ENCODE results near the gene VPS29. TPM values are rescaled to one million over a fixed set of nuclear protein-coding genes. Genes with fewer than 3 reads are reported as not detected.

The VPS29 gene
- total RNA-seq (2021; fragmentation: NEBNext Ultra II Directional; extraction: Animal tissue kit (Norgen Biotek cat#: 25700)) = 100 to 1,000 TPM in 5 of 6 experiments, 10 to 100 TPM in 1; 98.0 to 116 (median 110) TPM
- long read RNA-seq, transcript VPS29-206 (4 exons, 1,523 nt) = major isoform, 32 of 114 reads
- long read RNA-seq, partial matches to known transcripts = 8 of 114 reads
- long read RNA-seq, other reads (novel, unspliced or antisense) = 69 of 114 reads

DNA sequence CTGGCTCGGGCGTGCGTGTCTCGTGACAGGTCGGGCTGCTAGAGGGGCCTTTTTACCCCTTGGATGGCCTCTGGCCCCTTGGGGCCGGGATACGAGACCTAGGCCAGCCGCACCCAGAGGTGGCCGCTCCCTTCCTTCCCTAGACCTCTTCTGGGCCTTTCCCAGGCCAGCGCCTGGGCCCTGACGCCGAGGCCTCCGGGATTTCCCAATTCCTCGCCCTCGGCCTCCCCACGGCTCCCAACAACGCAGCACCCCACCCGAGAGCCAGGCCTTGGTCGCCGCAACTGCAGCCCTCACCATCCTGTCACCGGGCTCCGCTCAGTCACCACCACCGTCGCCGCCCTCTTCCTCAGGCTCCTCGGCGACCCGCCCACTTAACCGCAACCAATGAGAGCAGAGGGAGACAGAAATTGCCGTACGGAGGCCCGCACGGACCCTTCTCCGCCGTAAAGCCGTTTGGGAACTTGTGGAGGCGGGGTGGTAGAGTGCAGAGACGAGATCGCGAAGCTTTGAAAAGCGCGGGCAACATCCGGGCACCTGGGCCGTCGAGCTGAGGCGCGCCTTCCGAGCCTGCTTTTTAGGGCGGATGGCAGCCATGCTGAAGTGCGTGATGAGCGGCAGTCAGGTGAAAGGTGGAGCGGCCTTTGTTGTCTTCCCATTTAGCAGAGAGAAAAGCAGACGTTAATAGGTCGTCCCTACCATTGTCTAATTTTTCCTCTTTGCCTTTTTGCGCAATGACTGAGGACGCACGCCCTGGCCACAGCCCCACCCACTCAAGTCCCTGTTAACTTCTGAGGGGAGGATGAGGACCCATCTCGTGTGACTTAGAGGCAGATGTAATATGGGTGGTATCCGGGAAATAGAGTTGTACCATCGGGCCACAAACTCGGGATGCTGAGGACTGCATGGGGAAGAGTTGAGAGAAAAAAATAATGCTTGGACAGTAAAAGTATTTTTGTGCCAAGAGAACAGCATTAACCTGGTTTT lies at the start of gene VPS29, which contains the start of gene RAD9B:
VPS29 (minus strand) TSS at position 360 of the 987 bp plus-strand sequence; CDS start at position 300, 60 bp downstream.
RAD9B (plus strand) TSS at position 580 of the 987 bp plus-strand sequence; CDS start at position 587, 7 bp downstream.
- H3K4me3 Mint-ChIP-seq = peak within 1 kb of the TSS; percentile 100
- DNase-seq = peak; percentile 98
- TF ChIP-seq, protein P1, sequence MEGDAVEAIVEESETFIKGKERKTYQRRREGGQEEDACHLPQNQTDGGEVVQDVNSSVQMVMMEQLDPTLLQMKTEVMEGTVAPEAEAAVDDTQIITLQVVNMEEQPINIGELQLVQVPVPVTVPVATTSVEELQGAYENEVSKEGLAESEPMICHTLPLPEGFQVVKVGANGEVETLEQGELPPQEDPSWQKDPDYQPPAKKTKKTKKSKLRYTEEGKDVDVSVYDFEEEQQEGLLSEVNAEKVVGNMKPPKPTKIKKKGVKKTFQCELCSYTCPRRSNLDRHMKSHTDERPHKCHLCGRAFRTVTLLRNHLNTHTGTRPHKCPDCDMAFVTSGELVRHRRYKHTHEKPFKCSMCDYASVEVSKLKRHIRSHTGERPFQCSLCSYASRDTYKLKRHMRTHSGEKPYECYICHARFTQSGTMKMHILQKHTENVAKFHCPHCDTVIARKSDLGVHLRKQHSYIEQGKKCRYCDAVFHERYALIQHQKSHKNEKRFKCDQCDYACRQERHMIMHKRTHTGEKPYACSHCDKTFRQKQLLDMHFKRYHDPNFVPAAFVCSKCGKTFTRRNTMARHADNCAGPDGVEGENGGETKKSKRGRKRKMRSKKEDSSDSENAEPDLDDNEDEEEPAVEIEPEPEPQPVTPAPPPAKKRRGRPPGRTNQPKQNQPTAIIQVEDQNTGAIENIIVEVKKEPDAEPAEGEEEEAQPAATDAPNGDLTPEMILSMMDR (IDR thresholded peaks at IDR 0.05) = no peak
- peaks cover 19% of the 10 kb centered on the region for H3K36me3 Mint-ChIP-seq (ENCODE audit: low read depth)
- H3K9me3 Mint-ChIP-seq = peaks cover 7% of the 10 kb centered on the region
- peak within 1 kb of the TSS; percentile 99 for H3K27ac Mint-ChIP-seq
- H3K27me3 Mint-ChIP-seq (ENCODE audit: insufficient read depth) = peaks cover 4% of the 10 kb centered on the region
- H3K4me1 Mint-ChIP-seq (ENCODE audit: low read depth) = peaks cover 35% of the 10 kb centered on the region

DNA sequence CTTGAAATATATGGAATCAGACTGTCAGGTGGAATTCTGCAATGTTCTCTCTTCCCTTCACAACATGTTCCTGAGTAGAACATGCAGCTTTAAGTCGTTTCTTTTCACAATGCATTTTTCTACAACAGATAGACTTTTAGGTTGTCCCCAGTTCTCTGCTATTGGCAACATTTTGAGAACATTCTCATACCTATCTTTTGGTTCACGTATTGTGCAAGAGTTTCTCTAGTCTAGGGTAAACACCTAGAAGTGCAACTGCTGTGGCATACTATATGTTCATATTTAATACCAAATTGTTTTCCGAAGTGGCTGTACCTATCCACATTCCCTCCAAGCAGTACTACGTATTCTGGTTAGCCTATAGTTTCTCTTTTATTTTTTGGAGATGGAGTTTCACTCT lies 49.1 kb upstream of the VPS29 start:
- Mint-ChIP-seq H3K27ac (no peak overlapping the region), H3K9me3 (no peaks in the 10 kb centered on the region), H3K4me3 (no peak overlapping the region), H3K4me1 (ENCODE audit: low read depth) (peaks cover 53% of the 10 kb centered on the region), H3K27me3 (ENCODE audit: insufficient read depth) (no peaks in the 10 kb centered on the region), H3K36me3 (ENCODE audit: low read depth) (peaks cover 10% of the 10 kb centered on the region; the same call in 1 of the 2 replicates)
- TF ChIP-seq, protein P1 (IDR thresholded peaks at IDR 0.05) = no peak
- DNase-seq = no peak

DNA sequence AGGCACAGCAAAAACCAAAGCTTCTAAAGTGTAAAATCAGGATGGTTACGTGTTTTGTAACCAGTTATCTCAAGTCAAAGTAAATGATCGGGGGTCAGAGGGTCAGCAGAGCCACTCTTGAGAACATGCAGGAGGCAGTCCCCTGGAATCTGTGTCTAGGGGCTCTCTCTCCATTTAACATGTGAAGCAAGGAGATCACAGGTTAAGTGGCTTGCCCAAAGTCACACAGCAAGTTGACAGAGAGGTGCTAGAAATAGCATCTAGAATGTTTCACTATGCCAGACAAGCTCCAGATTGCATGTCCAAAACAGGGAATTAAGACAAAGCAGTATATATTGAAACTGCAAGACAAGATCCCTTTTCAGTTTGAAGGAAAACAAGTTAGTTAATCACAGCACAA lies 47.8 kb upstream of the VPS29 start:
- Mint-ChIP-seq H3K36me3 (ENCODE audit: low read depth) (peaks cover 10% of the 10 kb centered on the region; the same call in 1 of the 2 replicates), H3K27ac (no peak overlapping the region; the same call in 1 of the 2 replicates), H3K27me3 (ENCODE audit: insufficient read depth) (no peaks in the 10 kb centered on the region), H3K9me3 (no peaks in the 10 kb centered on the region), H3K4me3 (no peak overlapping the region; the same call in 1 of the 2 replicates), H3K4me1 (ENCODE audit: low read depth) (peaks cover 53% of the 10 kb centered on the region)
- DNase-seq = no peak
- TF ChIP-seq, protein P1 (IDR thresholded peaks at IDR 0.05) = no peak

DNA sequence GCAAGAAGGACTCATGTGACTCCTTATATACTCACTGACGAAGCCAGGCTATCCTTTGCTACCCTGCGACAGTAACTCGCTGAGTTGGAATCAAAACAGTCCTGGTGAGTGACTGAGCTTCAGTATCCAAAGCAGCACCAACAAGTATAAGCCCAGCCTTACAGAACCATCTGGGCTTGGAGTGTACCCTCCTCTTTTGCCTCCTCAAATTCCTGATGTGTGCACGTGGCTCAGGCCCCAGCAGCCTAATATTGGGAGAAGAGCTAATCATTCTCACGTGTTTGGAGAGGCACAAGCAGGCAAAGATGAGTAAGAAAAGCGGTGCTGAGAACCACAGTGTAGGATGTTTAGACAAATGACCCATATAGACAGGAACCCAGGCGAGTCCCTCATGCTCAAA lies 46.8 kb upstream of the VPS29 start:
- peaks cover 11% of the 10 kb centered on the region for H3K36me3 Mint-ChIP-seq (ENCODE audit: low read depth)
- peak overlapping the region; percentile 83 for H3K27ac Mint-ChIP-seq
- peak; percentile 63 for DNase-seq
- peak overlapping the region; percentile 29; the same call in 1 of the 2 replicates for H3K4me3 Mint-ChIP-seq
- peaks cover 52% of the 10 kb centered on the region for H3K4me1 Mint-ChIP-seq (ENCODE audit: low read depth)
- TF ChIP-seq, protein P1 (IDR thresholded peaks at IDR 0.05) = no peak
- no peaks in the 10 kb centered on the region for H3K9me3 Mint-ChIP-seq
- no peaks in the 10 kb centered on the region for H3K27me3 Mint-ChIP-seq (ENCODE audit: insufficient read depth)

DNA sequence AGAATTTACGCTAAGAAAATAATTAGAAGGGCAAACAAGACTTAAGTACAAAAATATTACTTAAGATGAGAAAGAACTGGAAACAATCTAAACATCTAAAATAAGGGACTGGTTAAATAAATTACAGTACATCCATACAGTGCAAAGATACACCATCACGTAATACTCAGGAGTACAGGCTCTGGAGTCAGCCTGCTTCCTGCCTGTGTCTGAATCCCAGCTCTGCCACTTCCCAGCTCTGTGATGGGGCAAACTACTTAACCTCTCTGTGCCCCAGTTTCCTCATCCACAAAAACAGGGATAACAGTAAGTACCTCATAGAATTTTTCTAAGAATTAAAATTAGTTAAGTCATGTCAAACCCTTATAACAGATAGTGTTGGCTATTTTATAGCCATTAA lies 45.2 kb upstream of the VPS29 start:
- Mint-ChIP-seq H3K36me3 (ENCODE audit: low read depth) (peaks cover 20% of the 10 kb centered on the region), H3K9me3 (no peaks in the 10 kb centered on the region), H3K27ac (no peak overlapping the region), H3K4me1 (ENCODE audit: low read depth) (peaks cover 61% of the 10 kb centered on the region), H3K4me3 (no peak overlapping the region), H3K27me3 (ENCODE audit: insufficient read depth) (no peaks in the 10 kb centered on the region)
- TF ChIP-seq, protein P1 (IDR thresholded peaks at IDR 0.05) = no peak
- DNase-seq = no peak
